Heart right ventricle (tissue), 16 donors: Measurements from ENCODE around the gene SP4. TPM values are rescaled to one million over a fixed set of nuclear protein-coding genes. Genes with fewer than 3 reads are reported as not detected.

ENCODE experiments used
- ATAC-seq, 8 donors: fragments of 200-7000 bp; cut with Tn5 transposase; one replicate each; pipeline ENCODE4 v1.9.1; 2020; ENCODE audit warnings: mild to moderate bottlenecking in 8 of 8, moderate library complexity in 8 of 8, moderate number of reproducible peaks in 1 of 8
- DNase-seq, 2 donors: peaks; one replicate each; pipeline ENCODE4 v3.0.0-alpha.2; 2020
- H3K27ac ChIP-seq, 10 donors: fragments of 200-600 bp; sonication (generic) in 2 of 10; one replicate each; pipeline versions ENCODE4 v1.5.0 to v1.8.0; 2020 to 2022; ENCODE audit warnings: mild to moderate bottlenecking in 3 of 10
- H3K27me3 ChIP-seq, 7 donors: fragments of 200-600 bp; one replicate each; pipeline ENCODE4 v1.8.0; 2021 to 2022; ENCODE audit warnings: mild to moderate bottlenecking in 2 of 7
- H3K36me3 ChIP-seq, 9 donors: fragments of 200-600 bp; sonication (generic) in 1 of 9; one replicate each; pipeline versions ENCODE4 v1.5.0 to v1.8.0; 2020 to 2022; ENCODE audit warnings: mild to moderate bottlenecking in 2 of 9
- H3K4me1 ChIP-seq, 9 donors: fragments of 200-600 bp; sonication (generic) in 1 of 9; one replicate each; pipeline versions ENCODE4 v1.5.0 to v1.8.0; 2020 to 2022; ENCODE audit warnings: mild to moderate bottlenecking in 4 of 9
- H3K4me3 ChIP-seq, 10 donors: fragments of 200-600 bp; sonication (generic) in 2 of 10; one replicate each; pipeline versions ENCODE4 v1.5.0 to v1.8.0; 2020 to 2022; ENCODE audit warnings: mild to moderate bottlenecking in 7 of 10, moderate library complexity in 2 of 10
- H3K9me3 ChIP-seq, 11 donors: fragments of 200-600 bp in 10 of 11; sonication (generic) in 2 of 11; one replicate each; pipeline versions ENCODE4 v1.5.0 to v1.8.0; 2013 to 2022; ENCODE audit warnings: mild to moderate bottlenecking in 2 of 11, control low read depth in 1 of 11, moderate library complexity in 1 of 11
- CTCF ChIP-seq, 9 donors: fragments of 200-600 bp; sonication (generic) in 2 of 9; IDR thresholded peaks; one replicate each; pipeline versions ENCODE4 v1.5.0 to v1.8.0; 2021 to 2022; ENCODE audit warnings: antibody characterized with exemption in 9 of 9, mild to moderate bottlenecking in 5 of 9, moderate library complexity in 1 of 9
- WGBS, 2 donors: extraction: QIAGEN DNeasy Blood & Tissue Kit; methylation state at CpG; one replicate each; pipeline ENCODE4 v1.1.7; 2013; ENCODE audit warnings: inconsistent platforms in 1 of 2; 5-methylcytosine and 5-hydroxymethylcytosine counted together
- intact Hi-C, 10 donors: fragments of 100-400 bp; cut with DNase I; formaldehyde crosslinking; loops; one replicate each; pipeline versions ENCODE4 v1.11.1 to v1.14.2; 2022
- microRNA-seq, 2 donors: library from miRNA; unstranded; fragments of <30 nt; microRNA quantifications; one replicate each; pipeline ENCODE4 v1.2.0, GENCODE V29; 2021
- polyA plus RNA-seq, 2 donors: library from polyadenylated mRNA; stranded (reverse); fragments of 200-250 nt; gene quantifications; one replicate each; pipeline ENCODE4 v1.2.3, GENCODE V29; 2013
- total RNA-seq, 10 donors: library from RNA; stranded (reverse); fragmentation: NEBNext Ultra II Directional in 3 of 10; extraction: Animal tissue kit (Norgen Biotek cat#: 25700) in 3 of 10; gene quantifications; one replicate each; pipeline versions ENCODE4 v1.2.1 to v1.2.4, GENCODE V29; 2021 to 2023
- donor health status: Arrhythmogenic right ventricular cardiomyopathy.
- donor health status: ischemic (EF 13 %, LVEDD 7.1; RV severe dilation, severe dysfunction).
- donor health status: healthy with polysubstance abuse.
- donor health status: DM: no; HTN: yes; CAD: no.
- donor health status: DM: no; HTN: no; CAD: no.
- donor health status: ischemic (EF 25% LVEDD 6.9; RV normal size, moderate dysfunction).
- donor health status: ischemic (EF 25% LVEDD 5.7; RV mildly dilated, moderate dysfunction).
- donor health status: healthy.
- donor health status: DM: yes; HTN: yes; CAD: no.
- donor health status: Ischemic cardiomyopathy.
- donor health status: ischemic (EF 35%, LVEDD 5.7; RV mildly dilated, moderate dysfunction).
- donor health status: nonischemic (EF 11% LVEDD 7.7; RV severe dilation, severe dysfunction).
- donor health status: DM: yes; HTN: yes; CAD: no.
- donor health status: PGD.
- donor health status: ischemic (EF 29% LVEDD 5.4; RV normal size, mild dysfunction).
- donor health status: nonischemic (EF 23%, LVEDD 6.1; RV moderate dilation, normal function).

SP4 gene
- total and polyA plus RNA-seq, 12 donors = 1.6 to 9.9 (median 6.5) TPM

GRCh38 chr7:21562385-21562784, 134.5 kb downstream of the SP4 start:
- DNase-seq = no peak
- intact Hi-C loops = loop anchor here in 1 of 10 donors (5.0 kb wide), 1 partner anchor 400 kb away; no protein-coding TSS in a partner anchor
- no peaks in the 10 kb centered on the region for H3K9me3 ChIP-seq
- H3K27me3 ChIP-seq = peaks cover 0 to 8% (median 0%) of the 10 kb centered on the region in 7 donors
- no peaks in the 10 kb centered on the region for H3K36me3 ChIP-seq
- WGBS, 2 donors = 90% methylated on average over 1 of the region's 1 CpG
- no peak overlapping the region for H3K27ac ChIP-seq
- no peaks in the 10 kb centered on the region for H3K4me1 ChIP-seq
- no peak for ATAC-seq
- no peak for TF ChIP-seq CTCF (IDR thresholded peaks at IDR 0.05)
- no peak overlapping the region for H3K4me3 ChIP-seq

Small RNA genes within 50 kb of the gene (microRNA-seq; reads per million reads assigned to microRNA genes)
- 0 reads per million in 2 donors for gene MIR1183

Other genes starting within 250 kb of the SP4 start
- gene DNAH11, start 115.0 kb downstream of the SP4 start, total RNA-seq = under 1 TPM in 8 of 10 donors, not detected in 2; 0.03 to 0.59 (median 0.19) TPM
- under 1 TPM; 0.13 to 0.37 TPM for gene DNAH11, start 115.0 kb downstream of the SP4 start, polyA plus RNA-seq